HEK293 (cell line): Measurements from ENCODE around the gene MPC2.

ENCODE experiments used
- CTCF ChIA-PET: fragments of 350-600 bp; formaldehyde crosslinking; extraction: SDS; loops from one replicate; lab custom pipeline; 2021; ENCODE audit warnings: antibody characterized with exemption; lab: Yijun Ruan, JAX
- POLR2A ChIA-PET: fragments of 300-600 bp; formaldehyde crosslinking; extraction: SDS; loops from one replicate; lab custom pipeline; 2020; ENCODE audit warnings: antibody characterized with exemption, inconsistent platforms; lab: Yijun Ruan, JAX
- H3K27ac ChIP-seq: fragments of 200-500 bp; sonication (Bioruptor generic); 2 replicates; pipeline ENCODE4 v1.5.1; 2014; ENCODE audit warnings: low read depth, low read length, control low read depth, inconsistent platforms; ENCODE audit errors: extremely low read depth
- H3K36me3 ChIP-seq, 2 experiments: fragments of 200-500 bp in 1 of 2; sonication (Bioruptor generic) in 1 of 2; 1 replicate in 1 of 2; 2 replicates in 1 of 2; pipeline ENCODE4 v1.5.1; 2014 to 2017; ENCODE audit warnings: inconsistent platforms in 2 of 2, low read length in 2 of 2; ENCODE audit not compliant: control insufficient read depth in 2 of 2, insufficient read depth in 1 of 2
- H3K4me1 ChIP-seq: fragments of 200-500 bp; sonication (Bioruptor generic); 2 replicates; pipeline ENCODE4 v1.5.1; 2014; ENCODE audit warnings: mild to moderate bottlenecking, low read length, inconsistent platforms; ENCODE audit not compliant: control insufficient read depth, insufficient read depth
- H3K4me3 ChIP-seq: 2 replicates; pipeline ENCODE4 v1.5.1; 2011; ENCODE audit warnings: low read depth, mild to moderate bottlenecking, control low read depth, low read length, moderate library complexity
- H3K9me3 ChIP-seq: fragments of 200-500 bp; sonication (Bioruptor generic); 2 replicates; pipeline ENCODE4 v1.5.1; 2014; ENCODE audit warnings: low read depth, low read length, inconsistent platforms; ENCODE audit not compliant: control insufficient read depth, insufficient read depth
- BCL11A ChIP-seq: fragments of 450-650 bp; formaldehyde crosslinking; IDR thresholded peaks from 2 replicates; pipeline ENCODE4 v1.5.1; 2016; ENCODE audit warnings: low read depth, missing biosample characterization, missing genetic modification characterization
- EGR2 ChIP-seq: fragments of 450-650 bp; formaldehyde crosslinking; IDR thresholded peaks from 2 replicates; pipeline ENCODE4 v1.5.1; 2016; ENCODE audit warnings: low read depth, missing biosample characterization, missing genetic modification characterization
- GLIS1 ChIP-seq: fragments of 450-650 bp; formaldehyde crosslinking; IDR thresholded peaks from 2 replicates; pipeline ENCODE4 v1.5.1; 2016; ENCODE audit warnings: missing biosample characterization, missing genetic modification characterization
- KLF8 ChIP-seq: fragments of 450-650 bp; formaldehyde crosslinking; IDR thresholded peaks from 2 replicates; pipeline ENCODE4 v1.5.1; 2016; ENCODE audit warnings: missing biosample characterization, missing genetic modification characterization
- MYNN ChIP-seq: fragments of 450-650 bp; formaldehyde crosslinking; IDR thresholded peaks from 2 replicates; pipeline ENCODE4 v1.5.1; 2016; ENCODE audit warnings: missing biosample characterization, missing genetic modification characterization, borderline replicate concordance
- RBAK ChIP-seq: fragments of 450-650 bp; formaldehyde crosslinking; IDR thresholded peaks from 2 replicates; pipeline ENCODE4 v1.5.1; 2016; ENCODE audit warnings: missing biosample characterization, missing genetic modification characterization
- SP7 ChIP-seq: fragments of 450-650 bp; formaldehyde crosslinking; IDR thresholded peaks from 2 replicates; pipeline ENCODE4 v1.5.1; 2016; ENCODE audit warnings: missing biosample characterization, missing genetic modification characterization
- ZNF157 ChIP-seq: fragments of 450-650 bp; formaldehyde crosslinking; IDR thresholded peaks from 2 replicates; pipeline ENCODE4 v1.5.1; 2016; ENCODE audit warnings: missing biosample characterization, missing genetic modification characterization
- ZNF394 ChIP-seq: fragments of 450-650 bp; formaldehyde crosslinking; IDR thresholded peaks from 2 replicates; pipeline ENCODE4 v1.5.1; 2016; ENCODE audit warnings: missing biosample characterization, missing genetic modification characterization, mild to moderate bottlenecking, moderate library complexity, borderline replicate concordance
- ZNF426 ChIP-seq: fragments of 450-650 bp; formaldehyde crosslinking; IDR thresholded peaks from 2 replicates; pipeline ENCODE4 v1.5.1; 2017; ENCODE audit warnings: missing biosample characterization, missing genetic modification characterization, mild to moderate bottlenecking, inconsistent platforms, moderate library complexity
- ZNF561 ChIP-seq: fragments of 450-650 bp; IDR thresholded peaks from 2 replicates; pipeline ENCODE4 v1.5.1; 2018; ENCODE audit warnings: missing biosample characterization, missing genetic modification characterization, borderline replicate concordance
- ZNF585B ChIP-seq: fragments of 450-650 bp; formaldehyde crosslinking; IDR thresholded peaks from 2 replicates; pipeline ENCODE4 v1.5.1; 2016; ENCODE audit warnings: missing biosample characterization, missing genetic modification characterization
- ZNF596 ChIP-seq: fragments of 450-650 bp; IDR thresholded peaks from 2 replicates; pipeline ENCODE4 v1.5.0; 2018; ENCODE audit warnings: missing biosample characterization, mild to moderate bottlenecking, missing genetic modification characterization, moderate library complexity
- ZNF670 ChIP-seq: fragments of 450-650 bp; formaldehyde crosslinking; IDR thresholded peaks from 2 replicates; pipeline ENCODE4 v1.5.1; 2016; ENCODE audit warnings: missing biosample characterization, missing genetic modification characterization, low read depth
- ZNF701 ChIP-seq: fragments of 450-650 bp; formaldehyde crosslinking; IDR thresholded peaks from 2 replicates; pipeline ENCODE4 v1.5.1; 2016; ENCODE audit warnings: missing biosample characterization, missing genetic modification characterization
- ZSCAN5A ChIP-seq: fragments of 450-650 bp; formaldehyde crosslinking; IDR thresholded peaks from 2 replicates; pipeline ENCODE4 v1.5.1; 2016; ENCODE audit warnings: missing biosample characterization, missing genetic modification characterization

MPC2 gene

GRCh38 chr1:167922611-167923074 is 14.2 kb downstream of the MPC2 start (continued):
- TF ChIP-seq BCL11A (peak; percentile 67; the same call in 1 of the 2 replicates), RBAK (tag by site-specific recombination) (no peak), ZNF157 (no peak), MYNN (tag by site-specific recombination) (no peak), ZNF701 (tag by site-specific recombination) (no peak), ZNF670 (tag by site-specific recombination) (no peak), ZNF394 (tag by site-specific recombination) (no peak), KLF8 (no peak), EGR2 (tag by site-specific recombination) (no peak), SP7 (tag by site-specific recombination) (peak; percentile 42; the same call in 1 of the 2 replicates)

GRCh38 chr1:167922023-167922422 is 14.8 kb downstream of the MPC2 start:
- Histone ChIP-seq H3K4me1 (peaks cover 9% of the 10 kb centered on the region), H3K4me3 (no peak overlapping the region), H3K36me3 (peaks cover 3 to 11% of the 10 kb centered on the region in 2 experiments; a peak in 2 of 3 replicates), H3K9me3 (no peaks in the 10 kb centered on the region), H3K27ac (no peak overlapping the region)
- no peak for TF ChIP-seq ZNF561 (tag by site-specific recombination)
- POLR2A ChIA-PET, result interaction anchor here (1.5 kb wide), 2 partner anchors 12 to 14 kb away, joined by 3 to 7 read pairs; partner anchors contain the start of gene DCAF6
- CTCF ChIA-PET, result interaction anchor here (0.7 to 1.1 kb wide), 2 partner anchors 161 to 864 kb away, joined by 3 to 7 read pairs; no protein-coding TSS in a partner anchor

GRCh38 chr1:167916766-167917511 is 19.9 kb downstream of the MPC2 start:
- ChIA-PET POLR2A (no interaction called here), CTCF (no interaction called here)
- Histone ChIP-seq H3K36me3 (peaks cover 3 to 27% of the 10 kb centered on the region in 2 experiments; a peak in 2 of 3 replicates), H3K4me3 (no peak overlapping the region), H3K9me3 (no peaks in the 10 kb centered on the region), H3K4me1 (no peaks in the 10 kb centered on the region), H3K27ac (no peak overlapping the region)
- TF ChIP-seq ZNF585B (tag by site-specific recombination), result no peak
- TF ChIP-seq ZNF596, result no peak
- TF ChIP-seq ZNF426 (tag by site-specific recombination), result no peak
- TF ChIP-seq ZNF157, result no peak

GRCh38 chr1:167915569-167915968 is 21.3 kb downstream of the MPC2 start:
- TF ChIP-seq ZSCAN5A (tag by site-specific recombination) (no peak), GLIS1 (tag by site-specific recombination) (no peak)
- Histone ChIP-seq H3K4me3 (no peak overlapping the region), H3K4me1 (no peaks in the 10 kb centered on the region), H3K27ac (no peak overlapping the region), H3K36me3 (peaks cover 3 to 27% of the 10 kb centered on the region in 2 experiments; a peak in 2 of 3 replicates), H3K9me3 (no peaks in the 10 kb centered on the region)
- CTCF ChIA-PET, result interaction anchor here (1.2 kb wide), 1 partner anchor 228 kb away, joined by 3 read pairs; no protein-coding TSS in a partner anchor
- POLR2A ChIA-PET, result no interaction called here
